H1 (cell line): Measurements from ENCODE around the gene MTM1. TPM values are rescaled to one million over a fixed set of nuclear protein-coding genes. Genes with fewer than 3 reads are reported as not detected.

Source experiments
- CTCF ChIA-PET: fragments of 300-600 bp; sonication (Branson Sonifier 250); formaldehyde crosslinking; loops from one replicate; lab custom pipeline; 2021; ENCODE audit not compliant: partially characterized antibody; lab: Charles Lee
- POLR2A ChIA-PET: fragments of 300-600 bp; sonication (Branson Sonifier 250); formaldehyde crosslinking; loops from one replicate; lab custom pipeline; 2021; ENCODE audit warnings: inconsistent platforms; ENCODE audit not compliant: partially characterized antibody; lab: Charles Lee
- DNase-seq, 2 experiments: peaks; one replicate each; pipeline versions ENCODE4 v3.0.0 to v3.0.0-alpha.2; 2010 to 2022; ENCODE audit warnings: low spot score in 2 of 2, low read depth in 1 of 2, mixed read lengths in 1 of 2
- FAIRE-seq: peaks from 2 replicates; lab custom pipeline; 2011; peaks lifted over from hg19 to GRCh38; lab: Jason Lieb, UNC
- H2AFZ ChIP-seq: 2 replicates; pipeline ENCODE4 v1.8.1; 2012; ENCODE audit warnings: low read length, inconsistent platforms
- H2AK5ac ChIP-seq: 2 replicates; pipeline ENCODE4 v1.6.1; 2013; ENCODE audit warnings: low read depth, low read length
- H2BK120ac ChIP-seq: replicated peaks from 2 replicates; pipeline ENCODE3; 2013; ENCODE audit warnings: low read depth, low read length, inconsistent platforms
- H2BK12ac ChIP-seq: 2 replicates; pipeline ENCODE4 v1.6.1; 2013; ENCODE audit warnings: low read depth, low read length
- H2BK15ac ChIP-seq: 2 replicates; pipeline ENCODE4 v1.6.1; 2013; ENCODE audit warnings: low read length
- H2BK20ac ChIP-seq: 2 replicates; pipeline ENCODE4 v1.6.1; 2013; ENCODE audit warnings: low read length
- H2BK5ac ChIP-seq: 2 replicates; pipeline ENCODE4 v1.6.1; 2013; ENCODE audit warnings: low read depth, low read length
- H3K14ac ChIP-seq: 2 replicates; pipeline ENCODE4 v1.6.1; 2013; ENCODE audit warnings: inconsistent platforms; ENCODE audit not compliant: insufficient read length
- H3K18ac ChIP-seq: 2 replicates; pipeline ENCODE4 v1.6.1; 2013; ENCODE audit warnings: low read length; ENCODE audit errors: extremely low read depth
- H3K23ac ChIP-seq: 2 replicates; pipeline ENCODE4 v1.6.1; 2013; ENCODE audit warnings: inconsistent platforms; ENCODE audit not compliant: insufficient read length
- H3K23me2 ChIP-seq: 2 replicates; pipeline ENCODE4 v1.6.1; 2013; ENCODE audit warnings: low read depth, low read length
- H3K27ac ChIP-seq: 2 replicates; pipeline ENCODE4 v1.6.1; 2011; ENCODE audit warnings: low read depth, low read length, inconsistent platforms
- H3K27me3 ChIP-seq, 4 experiments: replicated peaks in 1 of 4; 1 replicate in 1 of 4; 2 replicates in 3 of 4; pipeline versions ENCODE4 v1.6.1 to v1.8.1; 2011 to 2013; ENCODE audit warnings: low read length in 3 of 4, mild to moderate bottlenecking in 3 of 4, inconsistent platforms in 2 of 4, mixed read lengths in 2 of 4, moderate library complexity in 1 of 4; ENCODE audit not compliant: control insufficient read depth in 3 of 4, insufficient read depth in 3 of 4; ENCODE audit errors: extremely low read depth in 1 of 4
- H3K36me3 ChIP-seq, 4 experiments: 2 replicates each; pipeline versions ENCODE4 v1.6.1 to v1.8.1; 2011 to 2013; ENCODE audit warnings: mild to moderate bottlenecking in 4 of 4, low read length in 3 of 4, moderate library complexity in 2 of 4, control low read depth in 1 of 4, inconsistent platforms in 1 of 4; ENCODE audit not compliant: insufficient read depth in 4 of 4, control insufficient read depth in 2 of 4
- H3K4ac ChIP-seq: replicated peaks from 2 replicates; pipeline ENCODE3; 2013; ENCODE audit warnings: low read length, low read depth, mixed read lengths, inconsistent platforms; ENCODE audit not compliant: insufficient read length
- H3K4me1 ChIP-seq, 4 experiments: replicated peaks in 1 of 4; 1 replicate in 1 of 4; 2 replicates in 3 of 4; pipeline versions ENCODE4 v1.6.1 to v1.8.1; 2011 to 2013; ENCODE audit warnings: low read length in 3 of 4, inconsistent platforms in 2 of 4, mixed read lengths in 1 of 4; ENCODE audit not compliant: insufficient read depth in 4 of 4, control insufficient read depth in 3 of 4
- H3K4me2 ChIP-seq, 2 experiments: 2 replicates each; pipeline versions ENCODE4 v1.6.1 to v1.8.1; 2011 to 2013; ENCODE audit warnings: low read depth in 2 of 2, low read length in 2 of 2, control low read depth in 1 of 2, inconsistent platforms in 1 of 2, mild to moderate bottlenecking in 1 of 2; ENCODE audit not compliant: insufficient read depth in 1 of 2
- H3K4me3 ChIP-seq, 4 experiments: fragments of 200-600, 300-600 bp in 1 of 4; sonication (generic), shearing (Covaris generic), sonication (Bioruptor Twin) in 1 of 4; 2 replicates each; pipeline versions ENCODE4 v1.5.1 to v1.8.1; 2011 to 2016; ENCODE audit warnings: low read length in 4 of 4, low read depth in 3 of 4, control low read depth in 2 of 4, inconsistent platforms in 2 of 4, mild to moderate bottlenecking in 2 of 4, mixed read lengths in 1 of 4, moderate library complexity in 1 of 4; ENCODE audit not compliant: insufficient read depth in 2 of 4; ENCODE audit errors: extremely low read depth in 1 of 4
- H3K56ac ChIP-seq: replicated peaks from 2 replicates; pipeline ENCODE3; 2013; ENCODE audit warnings: low read depth, mild to moderate bottlenecking, mixed read lengths, low read length, inconsistent platforms; ENCODE audit not compliant: insufficient read length
- H3K79me1 ChIP-seq: 2 replicates; pipeline ENCODE4 v1.6.1; 2013; ENCODE audit warnings: low read depth, low read length, control low read depth
- H3K79me2 ChIP-seq, 2 experiments: 2 replicates each; pipeline versions ENCODE4 v1.6.1 to v1.8.1; 2012 to 2013; ENCODE audit warnings: low read length in 2 of 2, mild to moderate bottlenecking in 2 of 2, inconsistent platforms in 1 of 2; ENCODE audit not compliant: insufficient read depth in 2 of 2, control insufficient read depth in 1 of 2
- H3K9ac ChIP-seq, 4 experiments: replicated peaks in 1 of 4; 1 replicate in 1 of 4; 2 replicates in 3 of 4; pipeline versions ENCODE4 v1.6.1 to v1.8.1; 2011 to 2013; ENCODE audit warnings: low read depth in 3 of 4, low read length in 3 of 4, control low read depth in 2 of 4, mild to moderate bottlenecking in 2 of 4, moderate library complexity in 2 of 4, inconsistent platforms in 1 of 4; ENCODE audit errors: extremely low read depth in 1 of 4
- H3K9me3 ChIP-seq, 2 experiments: 2 replicates each; pipeline versions ENCODE4 v1.6.1 to v1.8.1; 2012 to 2013; ENCODE audit warnings: mild to moderate bottlenecking in 2 of 2, moderate library complexity in 2 of 2, control low read depth in 1 of 2, inconsistent platforms in 1 of 2, low read depth in 1 of 2, low read length in 1 of 2, mixed read lengths in 1 of 2; ENCODE audit not compliant: insufficient read depth in 2 of 2
- H4K20me1 ChIP-seq, 2 experiments: replicated peaks in 1 of 2; 2 replicates each; pipeline versions ENCODE3 to v1.8.1; 2011 to 2013; ENCODE audit warnings: inconsistent platforms in 2 of 2, low read length in 2 of 2, mild to moderate bottlenecking in 1 of 2; ENCODE audit not compliant: insufficient read depth in 2 of 2, control insufficient read depth in 1 of 2
- H4K5ac ChIP-seq: 2 replicates; pipeline ENCODE4 v1.6.1; 2013; ENCODE audit warnings: low read length, low read depth, mixed read lengths, inconsistent platforms; ENCODE audit not compliant: insufficient read length
- H4K8ac ChIP-seq: 2 replicates; pipeline ENCODE4 v1.8.0; 2013; ENCODE audit warnings: mild to moderate bottlenecking, moderate library complexity, low read length, inconsistent platforms; ENCODE audit not compliant: insufficient read depth; ENCODE audit errors: extremely low read depth
- H4K91ac ChIP-seq: replicated peaks from 2 replicates; pipeline ENCODE3; 2013; ENCODE audit warnings: low read length, mixed read lengths, inconsistent platforms; ENCODE audit not compliant: insufficient read length
- CEBPB ChIP-seq: IDR thresholded peaks from 2 replicates; pipeline ENCODE4 v1.6.1; 2012; ENCODE audit warnings: low read depth, low read length
- CTBP2 ChIP-seq: IDR thresholded peaks from 2 replicates; pipeline ENCODE4 v1.7.0; 2011; ENCODE audit warnings: borderline replicate concordance, mild to moderate bottlenecking, moderate library complexity, mixed read lengths, low read length; ENCODE audit not compliant: insufficient read depth, insufficient read length
- JUND ChIP-seq: IDR thresholded peaks from 2 replicates; pipeline ENCODE4 v1.6.1; 2011; ENCODE audit warnings: mild to moderate bottlenecking, improper control_type of control experiment, low read length
- RAD21 ChIP-seq, 2 experiments: IDR thresholded peaks in 1 of 2; conservative IDR thresholded peaks in 1 of 2; 2 replicates each; pipeline ENCODE4 v1.6.1; 2011; ENCODE audit warnings: low read depth in 2 of 2, low read length in 2 of 2, improper control_type of control experiment in 1 of 2, inconsistent platforms in 1 of 2, mild to moderate bottlenecking in 1 of 2, moderate library complexity in 1 of 2
- SRF ChIP-seq: IDR thresholded peaks from 2 replicates; pipeline ENCODE4 v1.6.1; 2011; ENCODE audit warnings: mild to moderate bottlenecking, low read depth, low read length, moderate library complexity
- TAF7 ChIP-seq: optimal IDR thresholded peaks from 2 replicates; pipeline ENCODE3; 2011; ENCODE audit warnings: low read depth, mild to moderate bottlenecking, inconsistent platforms, low read length, moderate library complexity, borderline replicate concordance
- TCF12 ChIP-seq: IDR thresholded peaks from 2 replicates; pipeline ENCODE4 v1.6.1; 2011; ENCODE audit warnings: low read depth, mild to moderate bottlenecking, low read length
- USF2 ChIP-seq: IDR thresholded peaks from 2 replicates; pipeline ENCODE4 v1.6.1; 2011; ENCODE audit warnings: low read length, improper control_type of control experiment
- WGBS, 2 experiments: shearing (Covaris generic) in 1 of 2; methylation state at CpG; one replicate each; pipeline versions ENCODE4 v1.1.6 to v1.1.7; 2013 to 2015; ENCODE audit warnings: low lambda C conversion rate in 2 of 2, mixed read lengths in 2 of 2, inconsistent platforms in 1 of 2, low coverage in 1 of 2, missing lambda C conversion rate in 1 of 2; ENCODE audit not compliant: insufficient replicate concordance in 2 of 2, insufficient coverage in 1 of 2, insufficient read length in 1 of 2; ENCODE audit errors: extremely low coverage in 1 of 2, missing lambda C conversion rate in 1 of 2; 5-methylcytosine and 5-hydroxymethylcytosine counted together
- polyA plus RNA-seq, 7 experiments: library from polyadenylated mRNA; depleted of rRNA in 3 of 7; stranded (reverse) in 5 of 7; unstranded in 2 of 7; fragments of >200 nt in 5 of 7; fragments of 200-250 nt in 2 of 7; gene quantifications; 1 replicate in 5 of 7; 2 replicates in 1 of 7; 4 replicates in 1 of 7; pipeline versions ENCODE4 v1.2.1 to v1.2.3, GENCODE V29; 2011 to 2013; ENCODE audit warnings: missing spikeins in 2 of 7, mixed read lengths in 2 of 7
- total RNA-seq: library from RNA; stranded (reverse); fragmentation: NEBNext Ultra II Directional; extraction: Animal tissue kit (Norgen Biotek cat#: 25700); gene quantifications from 2 replicates; pipeline ENCODE4 v1.2.1, GENCODE V29; 2021

MTM1 gene
- total and polyA plus RNA-seq, 2 of the 8 experiments (the other 6 are each of a cell fraction or from before 2014, with no cell fraction given) = 2.3 to 8.4 TPM

- H3K23ac ChIP-seq = no peak overlapping the region
- H2AK5ac ChIP-seq = no peak overlapping the region
- H3K14ac ChIP-seq = no peak overlapping the region
- H3K9ac ChIP-seq = no peak overlapping the region
- FAIRE-seq (no peak), DNase-seq (no peak)
- H4K8ac ChIP-seq = no peak overlapping the region
- WGBS, 2 experiments = 88% methylated on average over 3 of the region's 3 CpGs; no CpG with 5 or more reads in 1 of the 2 experiments
- H4K5ac ChIP-seq = no peak overlapping the region
- no peak overlapping the region for H2BK5ac ChIP-seq
- no peaks in the 10 kb centered on the region for H3K9me3 ChIP-seq
- H3K23me2 ChIP-seq = no peaks in the 10 kb centered on the region
- no peaks in the 10 kb centered on the region for H3K79me1 ChIP-seq
- H2BK15ac ChIP-seq = no peak overlapping the region
- H4K20me1 ChIP-seq = no peaks in the 10 kb centered on the region
- H3K27ac ChIP-seq = no peak overlapping the region
- no peak overlapping the region for H2BK20ac ChIP-seq
- no peak overlapping the region for H2BK120ac ChIP-seq
- H3K36me3 ChIP-seq = 0 out of 8 replicates have a peak, but pooled peaks cover 0 to 3% (median 0%) of the 10 kb centered on the region in 4 experiments
- POLR2A ChIA-PET = no interaction called here
- no peaks in the 10 kb centered on the region for H3K27me3 ChIP-seq
- no peak overlapping the region for H3K4ac ChIP-seq
- H2AFZ ChIP-seq = no peak overlapping the region
- no peak overlapping the region for H2BK12ac ChIP-seq
- H3K4me3 ChIP-seq = no peak overlapping the region
- H3K18ac ChIP-seq = no peak overlapping the region
- no peak overlapping the region for H3K4me2 ChIP-seq
- H4K91ac ChIP-seq = no peak overlapping the region
- H3K56ac ChIP-seq = no peak overlapping the region
- no peaks in the 10 kb centered on the region for H3K79me2 ChIP-seq
- CTCF ChIA-PET = interaction anchor here (1.7 kb wide), 1 partner anchor 15 kb away, joined by 4 read pairs; no protein-coding TSS in a partner anchor
- H3K4me1 ChIP-seq = no peaks in the 10 kb centered on the region
- TF ChIP-seq SRF (no peak), CEBPB (no peak), JUND (no peak), CTBP2 (no peak), TCF12 (no peak), TAF7 (no peak), RAD21 (IDR thresholded peaks at IDR 0.05 in 1 of 2, conservative IDR thresholded peaks at IDR 0.05 in 1 of 2; ENCODE audit: low read depth in 2 of 2, low read length in 2 of 2) (no peak), USF2 (no peak)
Observed at GRCh38 chrX:150602743-150603142, 34.3 kb downstream of the MTM1 start.
